Measurements from ENCODE around the gene WNK2.

- TF ChIP-seq CTCF (IDR thresholded peaks at IDR 0.05): no peak
- TF ChIP-seq POLR2AphosphoS2 (conservative IDR thresholded peaks at IDR 0.05; ENCODE audit: low read length): no peak
- TF ChIP-seq ZFP36 (IDR thresholded peaks at IDR 0.05; ENCODE audit: borderline replicate concordance, partially characterized antibody): no peak
- TF ChIP-seq BHLHE40 (IDR thresholded peaks at IDR 0.05; ENCODE audit: low read depth, low read length): no peak
- no peak for TF ChIP-seq CEBPB (IDR thresholded peaks at IDR 0.05)
Measured at GRCh38 chr9:93205045-93205768, 21.3 kb downstream of the WNK2 start.
